HUDEP-2 (cell line): ENCODE results near the gene IGSF9B.
A peak's percentile ranks its signal among the peaks of the same experiment; 100 is the strongest.

ENCODE experiments used
- DNase-seq, 76 experiments: peaks; one replicate each; lab custom pipeline; 2025; ENCODE audit not compliant: unreplicated experiment in 76 of 76; lab: John Stamatoyannopoulos, UW

IGSF9B gene

DNA sequence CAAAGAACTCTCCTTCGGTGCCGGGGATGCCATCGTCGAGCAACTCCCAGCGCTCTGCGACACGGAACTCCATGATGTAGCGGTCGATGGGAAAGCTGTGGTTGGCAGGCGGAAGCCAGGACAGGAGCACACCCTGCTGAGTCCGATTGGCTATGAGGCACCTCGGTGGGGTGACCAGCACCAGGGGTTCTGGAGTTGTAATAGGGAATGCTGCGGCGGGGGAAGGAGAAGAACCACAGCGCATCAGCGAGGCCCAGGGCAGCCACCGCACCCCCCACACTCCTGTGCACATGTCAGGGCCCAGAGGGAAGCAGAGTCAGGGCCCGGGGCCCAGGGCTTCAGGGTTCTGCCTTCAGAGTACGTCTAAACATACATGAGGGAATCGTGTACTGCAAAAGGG, 31.0 kb downstream of the IGSF9B start:
- no peak for DNase-seq

DNA sequence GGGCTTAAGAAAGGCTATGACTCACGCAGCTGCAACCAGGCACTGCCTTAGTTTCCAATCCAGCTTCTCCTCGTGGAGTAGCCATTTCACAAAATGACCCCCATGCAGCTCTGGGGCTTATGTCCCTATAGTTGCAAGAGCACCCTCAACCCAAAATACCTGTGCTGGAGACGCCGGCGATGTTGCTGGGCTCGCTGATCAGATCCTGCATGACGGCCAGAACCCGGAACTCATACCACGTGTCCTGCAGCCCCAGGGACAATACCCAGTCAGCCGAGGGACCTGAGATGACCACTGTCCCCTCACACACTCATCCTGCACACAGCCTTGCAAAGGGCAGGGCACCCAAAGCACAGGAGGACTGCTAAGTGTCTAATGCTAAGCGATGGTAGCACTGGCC, 32.1 kb downstream of the IGSF9B start:
- DNase-seq: no peak

DNA sequence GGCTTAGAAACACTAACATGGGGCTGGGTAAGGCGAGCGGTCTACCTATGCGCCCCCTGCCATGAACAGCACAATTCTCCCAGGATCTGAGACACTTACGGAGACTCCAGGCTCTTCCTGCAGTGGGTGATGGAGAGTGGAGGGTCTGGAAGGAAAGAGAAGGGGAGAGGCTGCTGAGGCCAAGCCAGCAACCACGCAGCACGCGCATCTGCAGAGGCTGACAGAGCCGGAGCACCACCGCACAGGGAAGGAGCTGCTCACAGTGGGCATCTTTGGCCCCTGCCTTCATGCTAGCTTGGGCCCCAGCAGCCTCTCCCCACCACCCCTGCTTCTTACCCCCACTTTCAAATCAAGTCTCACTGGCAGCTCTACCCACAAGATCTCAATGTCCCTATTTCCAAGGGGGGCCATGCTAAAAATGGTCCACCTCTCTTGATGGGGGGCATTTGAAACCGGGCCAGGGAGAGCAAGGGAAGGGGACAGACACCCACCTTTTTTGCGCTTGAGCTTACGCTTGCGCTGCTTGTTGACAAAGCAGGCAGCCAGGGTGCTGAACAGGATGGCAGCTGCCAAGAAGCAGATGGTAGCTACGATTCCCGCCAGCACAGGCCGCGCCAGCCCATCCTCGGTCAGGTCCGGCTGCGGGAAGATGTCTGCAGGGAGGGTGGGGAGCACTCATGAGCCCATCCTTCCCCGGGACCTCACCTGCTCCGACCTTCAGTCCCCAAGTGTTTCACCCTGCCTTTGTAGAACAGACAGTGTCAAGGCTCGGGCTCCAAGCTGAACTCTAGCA, 34.5 kb downstream of the IGSF9B start:
- DNase-seq: no peak

DNA sequence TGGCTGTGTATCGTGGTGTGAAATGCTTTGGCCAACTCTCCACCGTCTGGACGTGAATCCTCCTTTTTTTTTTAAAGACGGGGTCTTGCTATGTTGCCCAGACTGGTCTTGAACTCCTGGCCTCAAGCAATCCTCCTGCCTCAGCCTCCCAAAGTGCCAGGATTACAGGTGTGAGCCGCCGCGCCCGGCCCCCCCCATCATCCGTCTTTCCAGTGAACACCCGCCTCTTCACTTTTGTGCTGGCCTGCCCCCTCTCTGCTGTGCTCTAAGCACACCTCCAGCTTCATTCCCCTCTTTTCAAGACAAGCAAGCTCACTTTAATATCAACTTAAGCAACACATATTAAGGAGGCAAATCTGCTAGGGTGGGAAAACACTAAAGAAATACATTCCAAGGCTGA, 35.3 kb downstream of the IGSF9B start:
- no peak for DNase-seq

DNA sequence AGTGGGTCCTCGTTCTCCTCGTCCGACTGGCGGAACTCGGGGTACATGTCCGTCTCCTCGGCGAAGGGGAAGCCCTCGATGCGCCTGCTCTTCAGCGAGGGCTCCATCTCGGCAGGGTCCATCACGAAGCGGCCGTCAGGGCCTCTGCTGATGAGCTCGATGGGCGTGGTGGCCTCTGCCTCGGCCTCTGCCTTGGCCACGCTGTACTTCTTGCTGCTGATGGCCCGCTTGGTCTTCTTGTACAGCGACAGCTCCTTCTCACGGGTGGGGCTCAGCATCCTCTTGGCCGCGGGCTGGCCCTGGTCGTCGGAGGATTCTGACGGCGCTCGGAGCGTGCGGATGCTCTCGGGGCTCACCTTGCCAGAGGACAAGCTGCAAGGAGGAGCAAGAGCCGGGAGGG, 35.7 kb downstream of the IGSF9B start:
- no peak for DNase-seq

DNA sequence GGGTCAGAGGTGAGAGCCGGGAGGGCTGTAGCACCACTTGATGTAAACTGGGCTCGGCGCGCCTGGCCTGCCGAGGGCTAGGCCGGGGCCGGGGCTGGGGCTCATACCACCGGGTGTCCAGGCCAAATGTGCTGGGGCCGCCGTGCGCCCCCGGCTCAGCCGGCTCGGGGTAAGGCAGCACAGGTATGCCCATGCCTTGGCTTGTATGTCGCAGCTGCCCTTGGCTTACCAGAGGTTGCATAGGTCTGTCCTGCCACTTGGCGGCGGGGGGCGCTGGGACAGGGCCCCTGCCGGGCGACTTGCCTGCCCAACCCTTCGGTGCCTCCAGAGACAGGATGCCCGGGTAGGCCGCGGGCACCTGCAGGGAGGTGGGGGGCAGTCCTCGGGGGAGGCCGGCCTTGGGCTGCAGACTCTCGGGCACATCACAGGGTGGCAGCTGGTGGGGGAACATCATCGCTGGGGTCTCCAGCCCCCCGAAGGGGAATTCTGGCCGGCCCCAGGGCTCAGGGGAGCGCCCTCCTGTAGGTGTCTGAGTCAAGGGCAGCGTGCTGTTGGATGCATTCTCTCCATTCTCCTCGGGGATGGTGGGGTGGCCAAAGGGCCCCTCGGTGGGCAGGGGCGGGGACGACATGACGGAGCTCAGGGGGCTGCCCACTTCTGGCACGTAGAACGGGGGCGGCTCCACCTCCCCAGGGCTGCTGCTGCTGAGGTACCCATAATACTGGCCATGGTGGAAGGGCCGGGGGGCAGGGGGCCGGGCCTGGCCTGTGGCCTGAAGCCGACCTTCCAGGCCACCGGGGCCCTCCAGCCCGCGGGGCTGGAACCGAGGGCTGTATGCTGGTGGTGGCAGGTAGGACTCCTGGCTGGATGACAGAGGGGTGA, 36.4 kb downstream of the IGSF9B start:
- no peak for DNase-seq

DNA sequence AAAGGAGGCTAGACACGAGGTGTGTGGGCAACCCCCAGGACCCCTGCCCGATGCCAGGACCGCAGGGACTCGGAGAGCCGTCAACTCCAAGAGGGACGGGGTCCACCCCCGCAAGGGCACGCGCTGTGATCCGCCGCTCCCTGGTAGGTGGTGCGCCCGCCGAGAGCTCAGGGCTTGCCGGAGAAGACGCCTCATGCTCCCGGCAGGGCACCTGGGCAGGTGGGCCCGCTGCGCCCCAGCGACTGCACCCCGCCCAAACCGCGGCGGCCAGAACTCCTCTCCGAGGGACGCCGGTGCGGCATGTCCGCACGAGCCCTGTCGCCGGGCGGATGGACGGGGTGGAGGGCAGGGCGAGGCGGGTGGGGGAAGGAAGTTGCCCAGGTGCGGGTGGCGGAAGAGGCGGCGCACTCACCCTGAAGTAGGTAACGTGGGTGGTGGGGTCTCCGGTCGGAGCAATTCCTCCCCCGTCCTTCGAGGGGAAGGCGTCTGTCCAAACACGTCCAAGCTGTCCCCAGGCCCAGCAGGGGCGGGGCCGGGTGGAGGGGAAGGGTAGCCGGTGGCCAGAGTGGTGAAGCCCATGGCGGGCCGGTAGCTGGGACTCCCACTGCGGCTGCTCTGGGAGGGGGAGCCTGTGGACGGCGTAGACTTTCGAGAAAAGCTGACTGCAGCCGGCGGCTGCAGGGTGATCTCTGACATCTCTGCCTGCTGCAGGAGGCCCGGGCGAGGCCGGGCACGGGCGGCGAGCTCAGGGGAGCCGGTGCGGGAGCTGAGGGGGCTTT, 37.2 kb downstream of the IGSF9B start:
- no peak for DNase-seq

DNA sequence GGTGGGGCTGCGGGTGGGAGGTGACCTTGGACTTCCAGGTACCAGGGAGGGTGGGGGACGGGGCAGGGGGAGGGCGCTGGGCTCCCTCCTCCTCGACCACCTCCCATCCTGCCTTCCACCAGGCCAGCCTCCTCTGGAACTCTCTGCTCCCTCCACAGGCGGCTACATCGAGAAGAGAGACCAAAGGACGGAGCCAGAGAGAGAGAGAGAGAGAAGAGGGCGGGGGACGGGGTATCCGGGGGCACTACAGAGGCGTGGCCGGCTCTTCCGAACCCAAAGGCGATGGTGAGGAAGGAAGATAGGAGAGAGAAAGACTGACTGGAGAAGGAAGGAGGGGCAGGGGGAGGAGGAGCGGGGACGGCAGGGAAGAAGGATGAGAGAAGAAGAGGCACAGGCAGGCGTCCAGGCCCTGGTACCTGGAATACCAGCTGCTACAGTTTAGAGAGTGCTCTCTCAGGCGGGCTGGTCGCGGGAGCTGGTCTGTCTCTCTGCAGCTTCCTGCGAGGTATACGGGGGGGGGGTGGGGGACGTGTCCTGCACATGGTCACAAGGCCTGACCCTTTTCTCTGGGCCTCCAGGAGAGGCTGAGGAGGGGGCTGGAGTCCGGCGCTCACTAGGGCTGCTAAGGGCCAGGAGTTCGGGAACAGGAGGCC, 38.0 kb downstream of the IGSF9B start:
- DNase-seq: no peak

DNA sequence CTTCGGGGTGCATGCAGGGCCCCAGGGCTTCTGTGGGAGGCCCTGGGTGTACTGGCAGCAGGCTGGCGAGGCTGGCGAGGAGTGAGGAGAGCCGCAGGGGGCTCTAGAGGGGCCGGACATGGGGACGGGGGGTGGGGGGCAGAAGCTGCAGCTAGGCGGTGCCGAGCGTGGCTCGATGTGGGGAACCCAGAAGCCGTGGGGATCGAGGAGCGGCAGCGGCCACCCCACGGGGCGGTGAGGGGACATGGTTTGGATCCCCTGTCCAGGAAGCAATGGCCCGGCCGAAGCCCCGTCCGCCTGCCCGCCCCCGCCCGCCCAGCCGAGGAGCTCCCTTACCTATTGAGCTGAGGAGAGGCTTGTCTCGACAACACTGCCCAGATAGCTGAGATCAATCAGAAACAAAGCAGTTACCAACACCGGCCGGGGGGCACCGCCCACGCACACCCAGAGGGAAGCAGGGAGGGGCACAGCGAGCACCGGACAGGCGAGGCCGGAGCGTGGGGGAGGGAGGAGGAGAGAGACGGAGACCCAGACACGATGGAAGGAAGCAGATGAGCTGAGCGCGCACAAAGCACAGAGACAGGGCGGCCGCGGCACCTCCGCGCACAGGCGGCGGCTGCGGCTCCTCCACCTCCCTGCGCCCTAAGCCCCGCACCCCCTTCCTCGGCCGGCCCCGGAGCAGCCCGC, 38.7 kb downstream of the IGSF9B start:
- DNase-seq: no peak

DNA sequence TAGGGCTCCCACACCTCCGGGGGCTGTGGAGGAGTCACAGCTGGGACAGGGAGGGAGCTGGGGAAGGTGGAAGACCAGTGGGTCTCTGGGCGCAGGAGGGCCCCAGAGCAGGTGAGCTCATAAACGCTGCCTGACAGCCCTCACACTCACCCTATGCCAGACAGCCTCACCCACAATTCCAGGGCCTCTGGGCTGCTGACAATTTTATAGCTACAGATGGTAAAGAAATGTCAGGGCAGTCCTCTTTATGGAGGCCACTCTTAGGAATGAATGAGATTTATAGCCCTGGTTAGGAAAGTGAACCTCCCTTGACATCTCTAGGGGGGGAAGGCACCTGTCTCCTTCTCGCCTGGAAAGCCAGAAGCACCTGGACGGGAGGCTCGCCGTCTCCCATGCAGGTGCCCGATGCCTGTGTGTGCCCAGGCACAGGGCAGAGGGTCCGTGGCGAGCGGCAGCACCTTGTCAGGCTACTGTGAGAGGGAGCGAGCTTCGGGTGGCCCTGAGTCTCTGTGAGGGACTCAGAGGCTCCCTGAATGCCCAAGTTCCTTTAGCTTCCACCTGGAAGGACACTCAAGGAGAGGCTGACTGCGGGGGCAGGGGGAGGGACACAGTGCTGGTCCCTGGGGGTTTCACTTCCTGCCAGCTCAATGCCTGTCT, 39.9 kb downstream of the IGSF9B start:
- DNase-seq: no peak

DNA sequence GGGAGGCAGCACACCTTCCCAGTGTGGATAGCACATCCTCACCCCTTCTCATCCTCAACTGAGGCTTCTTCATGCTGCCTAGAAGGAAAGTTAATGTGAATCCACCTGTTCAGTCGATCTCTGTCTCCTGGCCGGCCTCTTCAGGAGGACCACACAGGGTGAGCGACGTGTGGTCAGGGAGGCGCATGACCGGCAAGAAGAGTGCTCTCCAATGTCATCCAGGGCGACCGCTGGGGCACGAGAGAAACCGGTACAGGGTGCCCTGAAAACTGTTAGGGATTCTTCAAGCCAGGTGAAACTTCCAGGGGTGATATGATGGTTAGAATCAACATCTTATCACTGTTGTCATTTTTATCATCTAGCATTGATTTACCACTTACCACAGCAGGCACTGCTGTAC, 43.0 kb downstream of the IGSF9B start:
- DNase-seq: no peak

DNA sequence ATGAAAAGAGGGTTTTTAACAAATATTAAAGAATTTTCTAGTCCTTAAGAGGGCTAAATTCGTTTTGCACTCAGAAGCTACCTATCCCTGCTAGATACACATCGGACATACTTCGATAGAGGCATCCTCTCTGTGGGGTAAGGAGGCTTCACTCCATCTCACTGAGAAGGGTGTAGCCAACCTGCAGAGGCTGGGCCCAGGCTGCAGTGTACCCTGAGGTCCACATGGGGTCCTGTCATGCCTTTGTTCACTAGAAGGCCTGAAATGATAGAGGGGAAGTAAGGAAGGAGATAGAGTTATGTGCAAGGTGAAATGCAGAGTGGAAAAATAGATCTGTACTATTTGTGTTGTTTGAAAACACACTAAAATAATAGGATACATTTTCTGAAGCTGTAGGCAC, 45.6 kb downstream of the IGSF9B start:
- peak in 6 of 76 experiments; percentile 1 to 12 (median 4) for DNase-seq

DNA sequence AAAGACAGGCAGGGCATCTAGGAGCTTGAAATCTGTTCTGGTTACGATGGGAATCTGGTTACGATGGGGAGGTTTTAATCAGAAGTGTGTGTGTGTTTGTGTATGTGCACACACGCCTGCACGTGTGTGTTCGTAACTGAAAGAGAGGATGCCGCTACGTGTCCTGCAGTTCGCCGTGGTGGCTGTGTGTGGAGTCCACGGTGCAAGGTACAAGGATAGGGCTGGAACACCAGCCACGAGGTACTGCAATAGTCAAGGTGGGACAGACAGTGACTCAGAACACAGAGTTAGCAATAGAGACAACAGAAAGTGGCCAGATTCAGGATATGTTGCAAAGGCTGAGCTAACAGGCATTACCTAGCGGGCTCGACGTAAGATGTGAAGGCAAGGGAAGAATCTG, 46.7 kb downstream of the IGSF9B start:
- no peak for DNase-seq

DNA sequence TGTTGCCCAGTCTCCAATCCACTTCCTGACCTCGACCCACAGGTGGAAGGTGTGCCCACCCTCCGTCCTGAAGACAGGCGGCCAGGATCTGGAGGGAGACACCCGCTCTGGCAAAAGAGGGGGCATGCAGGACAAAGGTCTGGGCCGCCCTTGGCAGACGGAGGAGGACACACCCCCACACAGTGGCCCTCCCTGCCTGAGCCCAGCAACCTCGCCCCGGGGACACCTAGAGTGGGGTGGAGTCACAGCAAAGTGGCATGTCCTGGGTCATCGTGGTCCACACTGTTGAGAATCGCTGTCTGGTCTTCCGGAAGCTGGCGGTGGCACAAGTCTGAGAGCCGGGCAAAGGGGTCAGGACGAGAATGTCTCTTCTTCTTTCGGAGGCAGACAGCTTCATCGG, 47.9 kb downstream of the IGSF9B start:
- no peak for DNase-seq

DNA sequence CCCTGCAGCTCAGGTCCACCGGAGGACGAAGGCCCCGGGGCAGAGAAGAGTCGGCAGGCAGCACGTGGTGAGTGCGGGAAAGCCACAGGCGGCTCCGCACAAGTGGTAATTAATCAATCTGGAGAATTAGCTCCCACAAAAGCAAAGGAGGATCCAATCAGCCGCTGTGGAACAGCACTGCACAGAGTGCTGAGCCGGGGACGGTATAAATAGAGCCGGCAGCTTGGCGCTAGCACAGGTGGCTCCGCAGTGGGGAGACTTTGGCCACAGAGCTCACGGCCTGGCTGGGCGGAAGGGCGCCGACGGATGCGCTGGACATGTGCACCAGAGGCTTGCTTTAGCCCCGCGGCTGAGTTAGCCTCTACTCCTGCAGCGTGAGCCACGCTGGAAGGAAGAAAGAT, 48.9 kb downstream of the IGSF9B start:
- DNase-seq: no peak

DNA sequence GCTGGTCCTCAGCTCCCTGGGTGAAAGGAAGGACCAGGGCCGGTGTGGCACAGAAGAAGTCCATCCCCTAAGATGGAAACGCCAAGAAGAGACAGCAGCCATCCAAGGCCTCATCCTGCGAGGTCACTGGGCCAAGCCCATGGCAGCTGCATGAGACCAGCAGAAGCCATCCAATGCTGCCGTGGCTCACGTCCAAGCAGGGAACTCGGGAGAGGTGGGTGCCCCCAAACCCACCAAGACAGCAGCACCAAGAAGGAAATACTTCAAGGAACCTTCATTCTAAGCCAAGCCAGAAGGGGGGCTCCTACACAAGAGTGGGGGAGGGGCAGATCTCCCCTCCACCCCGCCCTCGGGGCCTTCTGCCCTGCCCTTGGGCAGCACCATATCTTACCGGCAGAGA, 49.6 kb downstream of the IGSF9B start:
- no peak for DNase-seq

DNA sequence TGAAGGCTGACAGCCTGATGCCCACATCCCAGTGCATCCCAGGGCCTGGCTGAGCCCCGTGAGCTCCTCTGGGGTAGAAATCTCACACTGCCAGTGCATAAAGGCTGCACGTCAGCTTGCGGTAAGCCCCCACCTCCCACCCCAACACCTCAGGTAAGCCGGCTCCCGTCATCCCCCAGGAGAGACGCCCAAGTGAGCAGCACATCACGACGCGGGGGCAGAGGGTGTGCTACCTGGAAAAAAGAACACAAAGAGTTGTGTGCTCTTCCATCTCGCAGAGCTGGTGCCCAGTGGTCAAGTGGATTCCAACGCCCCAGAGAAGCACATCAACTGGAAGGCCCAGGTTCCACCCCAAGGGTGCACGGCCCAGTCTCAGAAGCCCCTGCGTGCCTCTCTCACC, 50.0 kb downstream of the IGSF9B start:
- DNase-seq: no peak

DNA sequence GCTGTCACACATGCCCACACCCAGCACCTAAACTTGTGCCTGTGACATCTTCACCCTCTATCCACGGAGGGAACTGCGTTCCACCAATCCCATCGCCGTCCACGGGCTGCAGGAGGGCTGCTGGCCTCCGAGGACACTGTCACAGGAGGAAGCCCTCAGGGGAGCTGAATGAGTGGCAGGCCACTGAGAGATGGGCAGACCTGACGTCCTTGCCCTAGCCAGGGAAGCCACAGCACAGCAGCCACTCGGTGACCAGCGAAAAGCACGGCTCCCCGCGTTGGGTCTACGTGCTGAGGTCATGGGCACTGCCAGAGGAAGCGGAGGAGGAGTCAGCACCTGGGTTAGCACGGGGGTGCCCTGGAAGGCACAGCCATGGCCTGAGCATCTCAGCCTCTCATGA, 50.5 kb downstream of the IGSF9B start:
- DNase-seq: no peak

DNA sequence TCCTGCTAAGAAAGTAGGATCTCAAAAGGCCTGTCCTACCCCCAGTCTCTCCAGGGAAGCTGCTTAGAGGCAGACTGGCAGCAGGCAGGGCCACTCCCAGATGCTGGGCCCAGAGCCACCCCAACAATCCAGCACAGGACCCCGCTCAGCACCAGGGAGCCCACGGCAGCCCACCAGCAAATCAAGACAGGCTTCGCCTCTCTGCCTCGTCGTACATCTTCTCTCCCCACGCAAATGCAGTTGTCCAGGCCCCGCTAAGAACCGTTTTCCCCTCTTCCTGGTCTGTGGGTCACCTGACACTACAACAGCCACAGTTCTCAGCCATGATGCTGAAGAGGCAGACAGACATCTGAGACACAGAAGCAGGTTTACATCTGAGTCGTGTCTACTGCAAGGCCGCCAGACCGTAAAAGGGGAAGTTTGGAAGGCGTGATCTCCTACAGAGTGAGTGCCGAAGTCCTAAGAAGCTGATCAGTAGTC, 51.1 kb downstream of the IGSF9B start:
- DNase-seq: no peak
